Esophagus squamous epithelium (tissue), 4 donors: Measurements from ENCODE around the gene FRK.

Experiments used
- CTCF ChIP-seq, 6 experiments: fragments of 450-650 bp in 4 of 6; fragments of 200-600 bp in 2 of 6; sonication (generic) in 2 of 6; IDR thresholded peaks; one replicate each; pipeline ENCODE4 v1.5.1; 2016 to 2019; ENCODE audit warnings: antibody characterized with exemption in 6 of 6, mild to moderate bottlenecking in 4 of 6, moderate library complexity in 4 of 6
- POLR2A ChIP-seq, 4 donors: fragments of 450-650 bp; IDR thresholded peaks; one replicate each; pipeline ENCODE4 v1.6.1; 2017; ENCODE audit warnings: antibody characterized with exemption in 4 of 4, mild to moderate bottlenecking in 4 of 4, moderate library complexity in 3 of 4

GRCh38 chr6:115935361-115935760, 125.3 kb downstream of the FRK start:
- TF ChIP-seq POLR2A (IDR thresholded peaks at IDR 0.05) (no peak), CTCF (IDR thresholded peaks at IDR 0.05) (no peak)
